Measurements from ENCODE around the gene CLCN2.
A peak's percentile ranks its signal among the peaks of the same experiment; 100 is the strongest.

CLCN2 gene

DNA sequence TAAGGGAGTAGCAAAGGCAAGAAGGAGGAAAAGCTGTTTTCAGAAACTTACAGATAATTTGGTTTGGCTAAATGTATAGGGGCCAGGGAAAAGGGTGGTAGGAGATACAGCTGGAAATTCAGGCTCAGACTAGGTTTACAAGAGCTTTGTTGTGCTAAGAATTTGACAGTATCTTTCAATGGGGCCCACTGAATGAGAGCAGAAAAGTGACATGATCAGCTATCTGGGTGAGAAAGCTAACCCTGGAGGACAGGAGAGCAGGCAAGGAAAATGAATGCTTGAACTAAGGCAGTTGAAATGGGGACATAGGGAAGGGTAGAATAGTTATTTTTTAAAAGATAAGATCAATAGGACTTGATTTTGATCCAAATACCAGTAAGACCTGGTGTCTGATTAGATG is 49.8 kb downstream of the CLCN2 start:
- TF ChIP-seq, protein P1, sequence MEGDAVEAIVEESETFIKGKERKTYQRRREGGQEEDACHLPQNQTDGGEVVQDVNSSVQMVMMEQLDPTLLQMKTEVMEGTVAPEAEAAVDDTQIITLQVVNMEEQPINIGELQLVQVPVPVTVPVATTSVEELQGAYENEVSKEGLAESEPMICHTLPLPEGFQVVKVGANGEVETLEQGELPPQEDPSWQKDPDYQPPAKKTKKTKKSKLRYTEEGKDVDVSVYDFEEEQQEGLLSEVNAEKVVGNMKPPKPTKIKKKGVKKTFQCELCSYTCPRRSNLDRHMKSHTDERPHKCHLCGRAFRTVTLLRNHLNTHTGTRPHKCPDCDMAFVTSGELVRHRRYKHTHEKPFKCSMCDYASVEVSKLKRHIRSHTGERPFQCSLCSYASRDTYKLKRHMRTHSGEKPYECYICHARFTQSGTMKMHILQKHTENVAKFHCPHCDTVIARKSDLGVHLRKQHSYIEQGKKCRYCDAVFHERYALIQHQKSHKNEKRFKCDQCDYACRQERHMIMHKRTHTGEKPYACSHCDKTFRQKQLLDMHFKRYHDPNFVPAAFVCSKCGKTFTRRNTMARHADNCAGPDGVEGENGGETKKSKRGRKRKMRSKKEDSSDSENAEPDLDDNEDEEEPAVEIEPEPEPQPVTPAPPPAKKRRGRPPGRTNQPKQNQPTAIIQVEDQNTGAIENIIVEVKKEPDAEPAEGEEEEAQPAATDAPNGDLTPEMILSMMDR (IDR thresholded peaks at IDR 0.05), result no peak

DNA sequence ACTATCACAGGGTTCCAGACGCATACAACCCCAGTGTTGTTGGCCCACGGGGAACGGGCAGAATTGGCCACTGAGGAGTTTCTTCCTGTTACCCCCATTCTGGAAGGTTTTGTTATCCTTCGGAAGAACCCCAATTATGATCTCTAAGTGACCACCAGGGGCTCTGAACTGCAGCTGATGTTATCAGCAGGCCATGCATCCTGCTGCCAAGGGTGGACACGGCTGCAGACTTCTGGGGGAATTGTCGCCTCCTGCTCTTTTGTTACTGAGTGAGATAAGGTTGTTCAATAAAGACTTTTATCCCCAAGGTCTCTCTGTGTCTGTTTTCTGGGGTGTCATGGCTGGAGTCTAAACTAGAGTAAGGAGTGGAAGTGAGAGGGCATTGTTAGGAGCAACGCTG is 52.7 kb downstream of the CLCN2 start:
- TF ChIP-seq, protein P1 (IDR thresholded peaks at IDR 0.05), result no peak

DNA sequence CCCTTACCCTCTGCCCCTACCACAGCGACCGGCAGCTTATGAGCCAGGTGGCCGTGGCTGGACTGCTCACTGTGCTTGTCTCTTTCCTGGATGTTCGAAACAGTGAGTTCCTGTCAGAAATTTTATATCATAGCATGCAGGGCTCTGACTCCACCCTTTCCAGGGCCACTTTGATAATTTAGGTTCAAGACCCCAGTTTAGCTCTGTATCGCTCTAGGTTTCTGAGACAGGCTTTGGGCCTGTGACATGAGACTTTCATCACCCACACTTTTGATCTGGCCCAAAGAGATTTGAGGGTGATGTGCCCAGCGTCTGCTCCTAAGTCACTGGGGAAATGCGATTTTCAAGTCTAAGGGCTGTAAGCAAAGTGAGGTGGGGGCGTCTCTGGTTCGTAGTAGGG is 53.5 kb downstream of the CLCN2 start:
- TF ChIP-seq, protein P1 (IDR thresholded peaks at IDR 0.05), result no peak

DNA sequence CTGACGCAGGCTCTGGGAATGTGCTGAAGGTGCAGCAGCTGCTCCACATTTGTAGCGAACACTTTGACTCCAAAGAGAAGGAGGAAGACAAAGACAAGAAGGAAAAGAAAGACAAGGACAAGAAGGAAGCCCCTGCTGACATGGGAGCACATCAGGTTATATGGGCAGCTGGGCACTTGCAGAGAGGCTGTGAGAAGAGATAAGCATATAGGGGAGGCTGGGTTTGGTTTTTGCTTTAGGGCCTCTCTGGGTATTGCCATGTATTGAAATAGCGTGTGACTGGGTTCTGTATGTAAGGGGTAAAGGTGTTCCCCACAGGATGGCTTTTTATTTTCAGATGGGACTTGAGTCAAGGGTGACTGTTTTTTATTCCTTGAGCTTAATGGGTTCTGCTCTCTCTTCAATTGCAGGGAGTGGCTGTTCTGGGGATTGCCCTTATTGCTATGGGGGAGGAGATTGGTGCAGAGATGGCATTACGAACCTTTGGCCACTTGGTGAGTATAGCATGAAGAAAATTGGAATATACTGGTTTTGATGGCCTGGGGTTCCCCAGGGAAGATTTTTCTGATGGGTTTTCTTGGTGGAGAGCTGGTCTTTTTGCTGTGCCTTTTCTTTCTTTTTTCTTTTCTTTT is 54.9 kb downstream of the CLCN2 start:
- TF ChIP-seq, protein P1 (IDR thresholded peaks at IDR 0.05), result no peak

DNA sequence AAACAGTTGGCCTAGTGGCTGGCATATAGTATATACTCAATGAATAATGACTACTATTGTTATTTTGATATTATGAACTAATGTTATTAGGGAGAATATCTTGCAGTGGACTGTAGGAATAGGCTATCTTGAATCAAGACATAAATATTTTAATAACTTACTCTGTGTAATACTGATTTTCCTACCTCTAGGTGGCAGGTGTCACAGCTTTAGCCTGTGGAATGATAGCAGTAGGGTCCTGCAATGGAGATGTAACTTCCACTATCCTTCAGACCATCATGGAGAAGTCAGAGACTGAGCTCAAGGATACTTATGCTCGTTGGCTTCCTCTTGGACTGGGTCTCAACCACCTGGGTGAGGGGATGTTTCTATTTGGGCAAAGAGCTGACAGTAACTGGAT is 55.8 kb downstream of the CLCN2 start:
- TF ChIP-seq, protein P1 (IDR thresholded peaks at IDR 0.05), result peak; percentile 55; the same call in 1 of the 2 replicates

DNA sequence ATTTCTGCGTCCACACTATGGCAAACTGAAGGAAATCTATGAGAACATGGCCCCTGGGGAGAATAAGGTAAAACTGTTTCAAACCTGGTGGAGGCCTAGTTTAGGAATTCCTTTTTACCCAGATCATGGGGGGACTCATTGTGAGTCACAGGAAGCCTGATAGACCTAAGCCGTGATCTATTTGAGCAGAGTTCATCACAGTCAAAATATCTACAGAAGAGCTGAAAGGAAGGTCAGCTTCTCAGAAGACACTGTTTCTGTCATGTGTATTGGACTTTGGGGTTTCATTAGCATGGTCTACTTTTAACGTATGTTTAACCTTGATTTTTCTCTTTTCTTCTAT is 61.1 kb downstream of the CLCN2 start:
- TF ChIP-seq, protein P1 (IDR thresholded peaks at IDR 0.05), result no peak

DNA sequence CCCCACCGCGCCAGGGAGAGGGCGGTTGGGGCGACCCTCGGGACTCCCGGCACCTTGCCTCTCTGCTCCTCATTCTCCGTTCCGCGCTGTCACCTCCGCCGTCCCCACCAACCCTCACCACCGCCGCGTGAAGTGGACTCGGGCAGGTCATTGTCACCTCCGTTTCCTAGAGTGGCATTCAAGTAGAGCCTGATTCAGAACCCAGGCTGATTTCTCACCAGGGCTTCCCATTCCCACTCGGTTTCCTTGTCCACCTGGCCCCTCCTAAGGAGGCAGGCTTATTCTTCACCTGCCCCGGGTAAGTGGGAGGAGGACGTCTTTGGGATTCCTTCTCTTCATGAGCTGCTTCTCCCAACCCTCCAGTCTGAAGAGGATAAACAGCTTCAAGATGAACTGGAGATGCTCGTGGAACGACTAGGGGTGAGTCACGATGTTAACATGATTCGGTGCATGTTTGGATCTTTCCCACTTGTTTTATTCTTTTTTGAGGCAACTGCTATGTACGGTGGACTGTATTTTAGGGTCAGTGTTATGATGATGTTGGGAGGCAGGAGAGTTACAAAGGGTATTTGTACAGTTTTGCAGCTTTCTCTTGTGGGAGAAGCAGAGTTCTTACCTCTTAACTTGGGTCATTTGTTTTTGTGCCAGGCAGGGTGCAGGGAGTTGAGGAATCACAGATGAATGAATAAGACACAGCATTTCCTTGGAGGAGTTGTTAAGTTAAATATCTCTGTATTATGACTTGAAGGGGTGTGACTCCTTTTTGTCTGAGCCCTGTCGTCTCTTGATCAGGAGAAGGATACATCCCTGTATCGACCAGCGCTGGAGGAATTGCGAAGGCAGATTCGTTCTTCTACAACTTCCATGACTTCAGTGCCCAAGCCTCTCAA is 61.7 kb downstream of the CLCN2 start:
- TF ChIP-seq, protein P1 (IDR thresholded peaks at IDR 0.05), result no peak
